Smooth muscle cell (in vitro differentiated cells): ENCODE measurements around the gene ZCCHC3. TPM values are rescaled to one million over a fixed set of nuclear protein-coding genes. Genes with fewer than 3 reads are reported as not detected.

Experiments
- DNase-seq: peaks from one replicate; lab custom pipeline; 2025; ENCODE audit not compliant: unreplicated experiment; lab: John Stamatoyannopoulos, UW
- H2AFZ ChIP-seq: fragments of 200-600 bp; sonication (generic); 2 replicates; pipeline ENCODE4 v1.6.0; 2016; ENCODE audit warnings: antibody characterized with exemption, low read depth, mild to moderate bottlenecking
- H3F3A ChIP-seq: fragments of 200-600 bp; sonication (generic); 2 replicates; pipeline ENCODE4 v1.6.0; 2017; ENCODE audit warnings: antibody characterized with exemption, low read depth
- H3K27ac ChIP-seq: fragments of 200-600 bp; sonication (generic); 2 replicates; pipeline ENCODE4 v1.5.1; 2016; ENCODE audit warnings: low read depth, mild to moderate bottlenecking
- H3K27me3 ChIP-seq: fragments of 200-600 bp; sonication (generic); 2 replicates; pipeline ENCODE4 v1.6.1; 2016; ENCODE audit warnings: low read depth, mild to moderate bottlenecking
- H3K36me3 ChIP-seq: fragments of 200-600 bp; sonication (generic); 2 replicates; pipeline ENCODE4 v1.5.1; 2016; ENCODE audit warnings: low read depth
- H3K4me1 ChIP-seq: fragments of 200-600 bp; sonication (generic); 2 replicates; pipeline ENCODE4 v1.5.1; 2016; ENCODE audit warnings: low read depth
- H3K4me2 ChIP-seq: fragments of 200-600 bp; sonication (generic); 2 replicates; pipeline ENCODE4 v1.6.0; 2016; ENCODE audit warnings: mild to moderate bottlenecking
- H3K4me3 ChIP-seq: fragments of 200-600 bp; sonication (generic); 2 replicates; pipeline ENCODE4 v1.5.1; 2016; ENCODE audit warnings: mild to moderate bottlenecking
- H3K79me2 ChIP-seq: fragments of 200-600 bp; sonication (generic); 2 replicates; pipeline ENCODE4 v1.6.0; 2016; ENCODE audit warnings: low read depth, mild to moderate bottlenecking
- H3K9ac ChIP-seq: fragments of 200-600 bp; sonication (generic); 2 replicates; pipeline ENCODE4 v1.6.0; 2016; ENCODE audit warnings: low read depth
- H3K9me3 ChIP-seq: fragments of 200-600 bp; sonication (generic); replicated peaks from 2 replicates; pipeline ENCODE4 v1.5.1; 2016; ENCODE audit warnings: low read depth
- H4K20me1 ChIP-seq: fragments of 200-600 bp; sonication (generic); 2 replicates; pipeline ENCODE4 v1.6.0; 2016; ENCODE audit warnings: low read depth
- WGBS: methylation state at CpG from one replicate; pipeline ENCODE4 v1.1.7; 2016; ENCODE audit warnings: low lambda C conversion rate; 5-methylcytosine and 5-hydroxymethylcytosine counted together
- polyA plus RNA-seq: library from polyadenylated mRNA; unstranded; fragments of >200 nt; fragmentation: Nextera tagmentation; extraction: Ambion mirVana; gene quantifications from 2 replicates; pipeline ENCODE4 v1.2.1, GENCODE V29; 2016
- total RNA-seq: library from RNA; depleted of rRNA; stranded (reverse); fragments of >200 nt; gene quantifications from 2 replicates; pipeline ENCODE4 v1.2.3, GENCODE V29; 2014
- TF ChIP-seq, protein P1 (sequence below): fragments of 200-600 bp; sonication (generic); IDR thresholded peaks from 2 replicates; pipeline ENCODE4 v1.5.1; 2017; ENCODE audit warnings: borderline replicate concordance, mild to moderate bottlenecking, antibody characterized with exemption; ENCODE audit not compliant: insufficient read depth, poor library complexity, severe bottlenecking

The ZCCHC3 gene
- total and polyA plus RNA-seq, 2 experiments from 2014 or later: 27.7 to 32.4 TPM

DNA sequence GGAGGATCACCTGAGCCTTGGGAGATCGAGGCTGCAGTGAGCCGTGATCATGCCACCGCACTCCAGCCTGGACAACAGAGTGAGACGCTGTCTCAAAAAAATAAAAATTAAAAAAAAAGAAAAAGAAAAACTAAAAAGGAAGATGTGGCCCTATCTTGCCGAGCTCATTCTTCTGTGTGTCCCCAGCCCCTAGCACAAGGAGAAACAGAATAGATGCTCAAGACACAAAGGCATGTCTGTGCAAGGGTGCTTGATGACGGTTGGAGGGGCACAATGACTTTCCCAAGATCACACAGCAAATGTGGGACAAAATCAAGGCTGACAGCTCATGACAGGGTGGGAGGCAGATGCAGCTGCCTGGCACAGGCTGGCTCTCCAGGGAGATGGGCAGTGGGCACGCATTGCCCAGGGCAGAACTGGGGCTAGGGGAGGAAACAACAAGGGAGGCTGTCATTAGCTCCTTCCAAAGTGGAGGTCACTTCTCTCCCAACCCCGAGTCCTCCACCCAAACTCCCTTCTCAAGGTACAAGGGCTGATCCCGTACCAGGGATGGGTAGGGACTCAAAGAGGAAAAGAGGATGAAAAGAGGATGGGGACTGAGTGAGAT, 48.8 kb downstream of the ZCCHC3 start:
- peak overlapping the region; percentile 82 for H3K4me3 ChIP-seq
- H3K79me2 ChIP-seq: peaks cover 17% of the 10 kb centered on the region
- peak overlapping the region; percentile 89 for H3K9ac ChIP-seq
- H2AFZ ChIP-seq: peak overlapping the region; percentile 77
- peak overlapping the region; percentile 97 for H3K27ac ChIP-seq
- peaks cover 4% of the 10 kb centered on the region for H4K20me1 ChIP-seq
- TF ChIP-seq, protein P1, sequence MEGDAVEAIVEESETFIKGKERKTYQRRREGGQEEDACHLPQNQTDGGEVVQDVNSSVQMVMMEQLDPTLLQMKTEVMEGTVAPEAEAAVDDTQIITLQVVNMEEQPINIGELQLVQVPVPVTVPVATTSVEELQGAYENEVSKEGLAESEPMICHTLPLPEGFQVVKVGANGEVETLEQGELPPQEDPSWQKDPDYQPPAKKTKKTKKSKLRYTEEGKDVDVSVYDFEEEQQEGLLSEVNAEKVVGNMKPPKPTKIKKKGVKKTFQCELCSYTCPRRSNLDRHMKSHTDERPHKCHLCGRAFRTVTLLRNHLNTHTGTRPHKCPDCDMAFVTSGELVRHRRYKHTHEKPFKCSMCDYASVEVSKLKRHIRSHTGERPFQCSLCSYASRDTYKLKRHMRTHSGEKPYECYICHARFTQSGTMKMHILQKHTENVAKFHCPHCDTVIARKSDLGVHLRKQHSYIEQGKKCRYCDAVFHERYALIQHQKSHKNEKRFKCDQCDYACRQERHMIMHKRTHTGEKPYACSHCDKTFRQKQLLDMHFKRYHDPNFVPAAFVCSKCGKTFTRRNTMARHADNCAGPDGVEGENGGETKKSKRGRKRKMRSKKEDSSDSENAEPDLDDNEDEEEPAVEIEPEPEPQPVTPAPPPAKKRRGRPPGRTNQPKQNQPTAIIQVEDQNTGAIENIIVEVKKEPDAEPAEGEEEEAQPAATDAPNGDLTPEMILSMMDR: no peak
- H3K4me1 ChIP-seq: peaks cover 10% of the 10 kb centered on the region
- H3K27me3 ChIP-seq: no peaks in the 10 kb centered on the region
- H3K36me3 ChIP-seq: no peaks in the 10 kb centered on the region
- peak overlapping the region; percentile 98 for H3K4me2 ChIP-seq
- H3F3A ChIP-seq: peaks cover 8% of the 10 kb centered on the region
- no peak for DNase-seq
- H3K9me3 ChIP-seq: no peaks in the 10 kb centered on the region
- WGBS: 67% methylated on average over 9 of the region's 9 CpGs

DNA sequence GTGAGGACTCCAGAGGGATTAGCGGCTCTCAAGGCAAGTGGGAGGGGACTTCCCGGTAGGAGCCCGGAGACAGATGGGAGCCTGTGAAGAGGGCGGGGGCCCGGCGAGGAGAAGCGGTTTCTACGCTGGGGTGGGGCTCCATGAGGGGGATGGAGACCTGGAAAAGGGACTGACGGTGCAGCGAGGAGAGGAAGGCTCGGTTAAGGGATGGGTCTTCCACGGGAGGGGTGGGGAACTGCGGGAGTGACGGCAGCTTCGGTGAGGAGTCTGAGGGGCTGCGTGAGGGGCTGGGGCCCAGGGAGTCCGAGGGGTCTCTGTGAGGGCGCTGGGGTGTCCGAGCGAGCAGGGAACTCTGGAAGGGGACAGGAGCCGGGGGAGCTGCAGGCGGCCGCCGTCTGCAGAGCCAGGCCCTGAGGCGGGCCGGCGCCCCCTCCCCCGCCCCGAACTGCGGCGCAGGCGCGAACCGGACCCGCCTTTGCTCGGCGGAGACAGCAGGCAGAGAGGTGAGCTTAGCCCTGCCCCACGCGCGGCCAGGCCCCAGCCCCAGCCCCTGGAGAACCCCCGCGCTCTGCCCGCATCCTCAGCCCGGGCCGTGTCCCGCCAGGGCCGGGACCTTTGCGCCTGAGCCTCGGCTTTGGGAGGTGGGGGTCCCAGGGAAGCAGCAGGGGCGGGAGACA, 49.4 kb downstream of the ZCCHC3 start, which contains the start of gene NRSN2:
Gene NRSN2, plus strand, starts transcription at position 472 of the 677 bp plus-strand sequence. CDS start 2,533 bp downstream, outside the sequence.
- peaks cover 10% of the 10 kb centered on the region for H3F3A ChIP-seq
- no peaks in the 10 kb centered on the region for H3K27me3 ChIP-seq
- peak within 1 kb of the TSS; percentile 82 for H3K4me3 ChIP-seq
- H3K4me1 ChIP-seq: peaks cover 10% of the 10 kb centered on the region
- no peaks in the 10 kb centered on the region for H3K36me3 ChIP-seq
- peak within 1 kb of the TSS; percentile 97 for H3K27ac ChIP-seq
- peak within 1 kb of the TSS; percentile 89 for H3K9ac ChIP-seq
- TF ChIP-seq, protein P1: no peak
- DNase-seq: no peak
- peaks cover 4% of the 10 kb centered on the region for H4K20me1 ChIP-seq
- peak within 1 kb of the TSS; percentile 98 for H3K4me2 ChIP-seq
- H2AFZ ChIP-seq: peak within 1 kb of the TSS; percentile 77
- under 1% methylated on average over 15 of the region's 50 CpGs for WGBS
- no peaks in the 10 kb centered on the region for H3K9me3 ChIP-seq
- H3K79me2 ChIP-seq: peaks cover 17% of the 10 kb centered on the region

DNA sequence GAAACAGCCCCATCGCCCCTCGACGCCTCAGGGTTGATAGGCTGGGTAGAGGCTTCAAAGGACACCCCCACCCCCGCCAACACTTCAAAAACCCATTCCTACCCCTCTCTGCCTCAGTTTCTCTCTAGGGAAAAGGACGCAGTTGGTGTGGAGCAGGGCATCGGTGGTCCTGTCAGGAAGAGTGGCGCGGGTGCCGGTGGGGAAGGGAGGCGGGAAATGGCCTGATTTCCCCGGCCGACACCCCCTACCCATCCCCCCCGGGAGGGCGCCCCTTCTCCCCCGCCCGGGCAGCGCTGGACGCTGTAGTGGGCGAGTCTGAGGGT, 49.9 kb downstream of the ZCCHC3 start:
- no peak for DNase-seq
- H3K4me2 ChIP-seq: peak overlapping the region; percentile 98
- peak overlapping the region; percentile 89 for H3K9ac ChIP-seq
- 2% methylated on average over 6 of the region's 19 CpGs for WGBS
- TF ChIP-seq, protein P1: no peak
- no peaks in the 10 kb centered on the region for H3K9me3 ChIP-seq
- peaks cover 17% of the 10 kb centered on the region for H3K79me2 ChIP-seq
- no peaks in the 10 kb centered on the region for H3K27me3 ChIP-seq
- peaks cover 10% of the 10 kb centered on the region for H3K4me1 ChIP-seq
- peaks cover 4% of the 10 kb centered on the region for H4K20me1 ChIP-seq
- H3K27ac ChIP-seq: peak overlapping the region; percentile 97
- peak overlapping the region; percentile 82 for H3K4me3 ChIP-seq
- H2AFZ ChIP-seq: peak overlapping the region; percentile 77
- peaks cover 13% of the 10 kb centered on the region for H3F3A ChIP-seq
- H3K36me3 ChIP-seq: no peaks in the 10 kb centered on the region
